Caki2 (cell line): ENCODE data around the gene ZNF584. TPM values are rescaled to one million over a fixed set of nuclear protein-coding genes. Genes with fewer than 3 reads are reported as not detected.
"Not testable (repeated sequence)": the region's sequence is repeated elsewhere in the genome, so short reads cannot be mapped to it uniquely, and the experiment has no call there.

Source experiments
- DNase-seq: peaks from one replicate; pipeline ENCODE4 v3.0.0-alpha.2; 2015; ENCODE audit warnings: low read depth
- in situ Hi-C: cut with HindIII; loops from 2 replicates; pipeline ENCODE4 v1.10.0; 2016; ENCODE audit warnings: low sequenced_read_pairs, low pct_unique_long_range_greater_than_20kb, mixed read lengths
- total RNA-seq: library from RNA; depleted of rRNA; stranded (reverse); fragments of >200 nt; shearing (Covaris generic); gene quantifications from 2 replicates; pipeline ENCODE4 v1.2.3, GENCODE V29; 2014; ENCODE audit warnings: low replicate concordance; rRNA removed

Gene ZNF584
- total RNA-seq, result 15.2 and 24.6 TPM in 2 replicates

DNA sequence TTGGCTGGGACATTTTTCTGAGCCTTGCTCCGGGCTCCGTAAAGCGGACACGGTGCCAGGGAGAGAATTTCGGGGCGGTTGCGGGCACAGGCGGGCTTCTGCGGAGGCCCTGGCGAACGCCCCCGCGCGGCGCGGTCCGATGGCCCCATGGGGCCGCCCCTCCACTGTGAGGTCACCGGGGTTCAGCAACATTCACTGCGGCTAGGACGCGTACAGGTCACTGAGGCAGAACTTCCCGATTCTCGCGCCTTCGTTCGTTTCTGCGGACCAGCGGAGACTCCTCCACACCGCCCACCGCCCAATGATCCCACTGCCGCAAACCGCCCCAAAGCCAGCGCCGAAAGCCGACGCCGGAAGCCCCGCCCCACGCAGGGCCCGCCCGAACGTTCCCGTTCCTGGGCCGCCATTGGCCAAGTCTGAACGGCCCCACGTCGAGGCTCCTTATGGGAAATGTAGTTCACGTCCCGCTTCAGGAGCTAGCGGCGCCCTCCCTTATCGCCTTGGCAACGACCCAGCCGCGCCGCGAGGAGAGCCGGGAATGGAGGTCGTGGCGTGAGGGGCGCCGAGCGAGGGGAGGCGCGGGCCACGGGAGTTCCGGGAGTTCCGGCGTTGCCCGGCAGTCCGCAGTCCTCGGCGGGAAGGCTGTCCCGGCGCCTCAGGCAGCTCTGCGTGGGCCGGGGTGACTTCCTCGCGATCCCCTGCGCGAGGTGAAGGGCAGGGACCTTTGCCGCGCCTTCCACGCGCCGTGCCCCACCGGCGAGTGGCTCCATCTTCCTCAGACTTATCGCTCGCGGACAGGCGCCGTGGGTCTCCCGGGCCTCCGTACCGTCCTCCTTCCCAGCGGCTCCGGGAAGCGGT lies at the start of gene ZNF584:
Gene ZNF584, plus strand, starts transcription at position 498 of the 858 bp plus-strand sequence. CDS start 499 bp downstream, outside the sequence.
- DNase-seq, result peak; percentile 89
- in situ Hi-C loops, result no loop called here

DNA sequence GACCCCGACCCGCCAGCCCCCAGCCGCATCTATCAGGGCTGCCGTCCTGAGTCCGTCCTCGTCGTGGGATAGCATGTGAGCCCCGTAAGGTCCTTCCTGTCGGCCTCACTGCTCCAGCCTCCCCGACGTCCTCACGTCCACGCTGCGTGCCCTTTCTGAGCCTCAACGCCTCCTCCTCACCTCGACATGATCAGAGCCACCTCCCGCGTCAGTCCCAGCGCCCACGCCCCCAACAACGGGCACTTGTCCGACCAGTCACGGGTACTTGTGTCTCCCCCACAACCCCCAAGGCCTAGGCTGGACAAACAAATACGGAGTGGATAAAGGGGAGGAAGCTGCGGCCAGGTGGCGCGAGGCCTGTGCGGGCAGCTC lies 46.6 kb upstream of the ZNF584 start:
- no peak for DNase-seq

DNA sequence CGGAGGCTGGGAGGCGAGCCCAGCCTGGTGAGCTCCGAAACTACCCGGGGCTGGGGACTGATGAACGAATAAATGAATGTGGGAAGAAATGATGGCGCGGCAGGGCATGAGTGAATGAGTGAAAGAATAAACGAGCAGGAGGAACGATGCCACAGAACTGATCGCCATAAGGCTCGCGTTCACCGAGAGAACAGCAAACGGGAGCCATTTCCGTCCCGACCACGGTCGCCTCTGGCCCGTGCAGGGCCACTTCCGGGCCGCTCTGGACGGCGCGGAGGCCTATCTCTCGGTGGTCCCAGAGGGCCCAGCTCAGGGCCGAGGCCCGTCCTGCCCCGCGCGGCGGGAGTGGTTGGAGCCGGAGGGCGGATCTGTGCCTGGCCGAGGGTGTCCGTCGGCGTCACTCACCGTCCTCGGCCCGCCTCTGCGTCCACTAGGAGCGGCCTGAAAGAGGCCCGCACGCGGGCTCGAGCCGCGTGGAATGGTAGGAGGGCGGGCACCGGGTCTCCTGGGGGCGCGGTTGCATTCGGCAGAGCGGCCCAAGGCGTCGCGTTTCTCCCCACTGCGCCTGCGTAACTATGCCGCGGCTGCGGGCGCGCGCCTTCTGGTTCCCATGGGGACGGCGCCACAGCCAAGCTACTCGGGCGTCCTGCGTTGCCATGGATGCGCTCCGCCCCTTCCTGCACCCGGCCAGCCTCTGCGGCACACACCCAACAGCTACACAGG lies 46.0 kb upstream of the ZNF584 start, which contains the start of gene ZNF497:
Gene ZNF497, minus strand, starts transcription at position 480 of the 723 bp plus-strand sequence. CDS start 5,116 bp downstream, outside the sequence.
- peak; percentile 99 for DNase-seq
- in situ Hi-C loops, result no loop called here

More for the DNA sequence above, 46.6 kb upstream of the ZNF584 start:
- in situ Hi-C loops, result no loop called here

DNA sequence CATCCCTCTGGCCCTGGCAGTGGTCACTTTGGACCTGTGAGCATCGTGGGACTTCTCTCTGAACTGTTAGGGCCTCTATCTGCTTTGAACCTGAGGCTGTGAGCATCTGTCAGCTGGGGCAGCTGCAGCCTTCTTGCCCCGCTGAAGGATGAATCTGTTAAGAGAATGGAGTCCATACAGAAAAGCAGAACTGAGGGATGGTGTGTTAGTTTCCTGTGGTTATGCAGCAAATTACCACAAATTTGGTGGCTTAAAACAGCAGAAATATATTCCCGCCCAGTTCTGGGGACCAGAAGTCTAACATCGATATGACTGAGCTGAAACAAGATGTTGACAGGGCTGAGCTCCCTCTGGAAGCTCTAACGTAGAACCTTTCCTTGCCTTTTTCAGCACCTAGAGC lies 44.3 kb upstream of the ZNF584 start:
- no peak for DNase-seq
- in situ Hi-C loops, result no loop called here

DNA sequence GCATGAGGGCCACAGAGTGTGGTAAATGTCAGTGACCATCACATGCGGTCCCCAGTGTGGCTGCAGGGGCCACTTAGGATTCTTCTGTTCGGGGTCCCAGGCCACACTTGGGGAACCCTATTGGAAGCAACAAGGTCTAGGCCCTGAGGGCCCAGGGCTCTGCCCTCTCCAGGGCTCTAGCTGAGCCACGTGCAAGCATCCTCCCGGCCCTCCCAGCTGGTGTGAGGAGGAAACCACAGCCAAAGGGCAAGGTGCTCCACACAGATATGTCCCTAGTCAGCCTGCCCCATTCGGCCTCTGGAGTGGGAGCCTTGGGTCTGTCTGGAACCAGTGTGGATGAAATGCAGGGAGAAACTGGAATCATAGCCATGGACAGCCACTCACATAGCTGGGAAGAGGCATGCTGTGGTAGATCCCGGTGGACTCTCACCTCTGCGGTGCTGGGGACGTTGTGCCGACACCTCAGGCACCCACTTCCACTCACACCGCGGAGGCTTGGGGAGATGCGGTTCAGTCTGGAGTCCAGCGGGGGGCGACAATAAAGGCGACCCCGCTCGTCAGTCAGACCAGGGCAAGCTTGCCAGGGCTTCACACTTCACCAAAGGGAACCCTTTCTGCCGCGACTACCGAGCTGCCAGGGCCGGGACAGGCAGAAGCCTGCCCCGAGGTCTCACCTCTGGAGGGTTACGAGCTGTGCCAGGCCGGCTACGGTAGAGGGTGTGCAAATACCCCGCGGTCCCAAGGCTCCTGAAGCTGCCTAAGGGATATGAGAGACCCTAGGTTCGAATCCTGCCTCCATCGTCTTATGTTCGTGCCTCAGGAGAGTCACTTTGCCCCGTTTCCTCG lies 41.6 kb upstream of the ZNF584 start:
- in situ Hi-C loops, result no loop called here

DNA sequence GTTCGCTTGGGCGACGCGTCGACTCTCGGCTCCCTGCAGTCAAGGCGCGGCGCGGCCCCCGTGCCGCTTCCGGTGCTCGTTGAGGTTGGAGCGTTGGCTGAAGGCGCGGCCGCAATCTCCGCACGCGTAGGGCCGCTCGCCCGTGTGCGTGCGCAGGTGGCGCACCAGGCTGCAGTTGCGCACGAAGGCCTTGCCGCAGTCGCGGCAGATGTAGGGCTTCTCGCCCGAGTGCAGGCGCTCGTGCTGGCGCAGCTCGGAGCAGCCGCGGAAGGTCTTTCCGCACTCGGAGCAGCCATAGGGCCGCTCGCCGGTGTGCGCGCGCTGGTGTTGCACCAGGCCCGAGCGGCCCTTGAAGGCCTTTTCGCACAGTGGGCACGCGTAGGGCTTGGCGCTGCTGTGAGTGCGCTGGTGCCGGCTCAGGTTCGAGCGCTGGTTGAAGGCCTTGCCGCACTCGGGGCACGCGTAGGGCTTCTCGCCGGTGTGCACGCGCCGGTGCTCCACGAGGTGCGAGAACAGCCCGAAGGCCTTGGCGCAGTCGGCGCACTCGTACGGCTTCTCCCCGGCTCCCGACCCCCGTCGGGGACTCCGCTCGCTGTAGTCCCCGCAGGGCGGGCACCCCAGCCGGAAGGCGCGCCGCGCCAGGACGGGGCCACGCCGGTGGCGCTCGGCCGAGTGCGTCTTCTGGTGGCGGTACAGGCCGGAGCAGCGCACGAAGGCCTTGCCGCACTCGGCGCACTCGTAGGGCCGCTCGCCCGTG lies 40.6 kb upstream of the ZNF584 start:
- in situ Hi-C loops, result no loop called here
- no peak for DNase-seq

More for the DNA sequence above, 41.6 kb upstream of the ZNF584 start:
- no peak for DNase-seq

DNA sequence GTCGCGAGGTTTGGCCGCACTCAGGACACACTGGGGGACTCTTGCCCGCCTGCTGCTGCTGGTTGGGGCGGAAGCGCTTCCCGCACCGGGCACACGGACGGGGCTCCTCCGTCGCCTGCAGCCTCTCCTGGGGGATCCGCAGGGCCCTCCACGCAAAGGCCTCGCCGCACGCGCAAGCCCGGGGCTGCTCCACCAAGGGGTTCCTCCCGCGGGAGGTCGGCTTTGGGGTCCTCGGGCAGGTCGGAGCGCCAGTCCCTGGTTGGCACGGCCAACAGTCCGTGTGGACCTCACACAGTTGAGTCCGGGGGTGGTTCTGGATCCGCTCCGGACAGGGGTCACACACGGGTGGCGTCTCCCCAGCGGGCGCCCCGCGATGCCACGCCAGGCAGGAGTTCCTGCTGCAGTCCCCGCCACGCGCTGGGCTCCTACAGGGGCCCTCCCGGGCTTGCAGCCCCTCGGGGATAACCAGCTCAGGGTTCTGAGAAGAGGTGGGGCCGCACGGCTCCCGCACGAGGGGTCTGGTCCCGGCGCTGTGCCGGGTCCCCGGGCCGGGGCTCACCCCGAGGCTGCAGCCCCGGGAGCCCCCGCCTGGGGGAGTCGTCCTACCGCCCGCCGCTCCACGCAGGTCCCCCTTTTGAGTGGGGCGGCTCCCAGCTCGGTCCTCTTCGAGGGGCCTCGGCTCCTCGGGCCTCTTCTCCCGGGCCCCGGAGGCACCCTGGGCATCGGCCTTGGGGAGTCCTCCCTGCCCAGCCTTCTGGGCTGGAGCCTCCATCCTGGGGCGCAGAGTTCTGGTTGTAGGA lies 39.7 kb upstream of the ZNF584 start:
- in situ Hi-C loops, result no loop called here
- DNase-seq, result no peak

DNA sequence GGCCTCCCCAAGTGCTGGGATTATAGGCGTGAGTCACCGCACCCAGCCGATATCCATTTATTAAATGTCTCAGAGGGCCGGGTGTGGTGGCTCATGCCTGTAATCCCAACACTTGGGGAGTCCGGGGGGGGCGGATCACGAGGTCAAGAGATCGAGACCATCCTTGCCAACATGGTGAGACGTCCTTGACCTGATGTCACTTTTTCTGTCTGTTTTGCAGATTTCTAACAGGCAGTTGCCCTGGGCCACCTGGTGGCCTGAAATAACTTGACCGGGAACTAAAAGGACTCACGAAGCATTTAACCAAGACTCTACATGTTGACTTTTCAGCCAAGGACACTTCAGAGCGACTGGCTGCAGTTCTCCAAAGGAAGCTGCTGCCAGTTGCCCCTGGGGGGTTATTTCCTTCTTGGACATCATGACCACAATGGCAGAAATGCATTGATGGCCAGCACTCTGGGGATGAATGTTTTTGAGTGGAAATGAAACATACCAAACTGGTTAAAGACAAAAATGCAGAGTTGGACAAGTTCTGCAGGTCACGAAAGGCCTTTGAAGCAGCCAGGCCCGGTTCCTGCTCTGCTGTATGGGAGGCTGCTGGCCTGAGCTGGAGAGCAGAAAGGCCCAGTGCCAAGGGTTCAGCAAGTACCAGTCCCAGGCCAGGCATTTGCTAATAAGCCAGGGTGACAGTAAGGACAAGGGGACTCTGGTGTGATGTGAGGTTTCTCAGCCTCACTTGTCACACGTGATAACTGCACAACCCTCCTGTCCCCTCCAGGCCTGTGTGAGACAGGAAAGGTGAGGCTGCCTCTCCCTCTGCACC lies 35.9 kb upstream of the ZNF584 start:
- in situ Hi-C loops, result no loop called here
- no peak for DNase-seq

DNA sequence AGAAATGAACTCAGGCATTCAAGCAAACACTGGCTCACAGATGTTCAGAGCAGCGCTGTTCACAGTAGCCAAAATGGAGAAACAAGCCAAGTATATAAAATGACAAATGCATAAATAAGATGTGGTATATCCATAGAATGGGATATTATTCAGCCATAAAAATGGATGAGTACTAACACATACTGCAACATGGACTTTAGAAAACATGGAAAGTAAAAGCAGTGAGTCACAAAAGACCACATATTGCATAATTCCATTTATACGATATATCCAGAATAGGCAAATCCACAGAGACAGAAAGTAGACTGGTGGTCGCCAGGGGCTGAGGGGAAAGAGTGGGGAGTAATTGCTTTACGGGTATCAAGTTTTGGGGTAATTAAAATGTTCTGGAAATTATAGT lies 34.2 kb upstream of the ZNF584 start:
- in situ Hi-C loops, result no loop called here
- no peak for DNase-seq

DNA sequence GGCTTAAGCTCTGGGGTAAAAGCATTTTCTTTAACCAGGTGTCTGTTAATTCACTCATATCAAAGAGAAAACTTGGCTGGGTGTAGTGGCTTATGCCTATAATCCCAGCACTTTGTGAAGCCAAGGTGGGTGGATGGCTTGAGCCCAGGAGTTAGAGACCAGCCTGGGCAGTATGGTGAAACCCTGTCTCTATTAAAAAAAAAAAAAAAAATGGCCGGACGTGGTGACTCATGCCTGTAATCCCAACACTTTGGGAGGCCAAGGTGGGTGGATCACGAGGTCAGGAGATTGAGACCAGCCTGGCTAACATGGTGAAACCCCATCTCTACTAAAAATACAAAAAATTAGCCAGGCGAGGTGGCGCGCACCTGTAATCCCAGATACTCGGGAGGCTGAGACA lies 31.7 kb upstream of the ZNF584 start:
- DNase-seq, in situ Hi-C loops: not testable (repeated sequence)

DNA sequence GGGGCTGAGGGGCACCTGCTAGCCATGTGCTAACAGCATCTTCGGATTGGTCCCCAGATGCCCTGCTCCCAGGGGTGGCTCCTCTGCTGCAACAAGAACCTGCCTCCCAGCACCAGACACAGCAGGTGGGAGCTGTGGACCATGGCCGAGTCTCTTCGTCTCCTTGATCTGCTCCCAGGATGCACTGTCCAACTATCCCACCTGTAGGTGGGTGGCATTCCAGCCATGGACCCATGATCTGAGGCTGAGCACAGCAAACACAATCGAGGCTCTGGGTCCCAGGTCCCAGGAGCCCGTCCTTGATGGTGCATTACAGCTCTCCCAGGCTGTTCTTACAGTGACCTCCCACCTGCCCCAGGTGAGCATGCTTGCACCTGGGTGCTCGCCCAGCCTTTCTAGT lies 29.2 kb upstream of the ZNF584 start:
- in situ Hi-C loops, result no loop called here
- no peak for DNase-seq

DNA sequence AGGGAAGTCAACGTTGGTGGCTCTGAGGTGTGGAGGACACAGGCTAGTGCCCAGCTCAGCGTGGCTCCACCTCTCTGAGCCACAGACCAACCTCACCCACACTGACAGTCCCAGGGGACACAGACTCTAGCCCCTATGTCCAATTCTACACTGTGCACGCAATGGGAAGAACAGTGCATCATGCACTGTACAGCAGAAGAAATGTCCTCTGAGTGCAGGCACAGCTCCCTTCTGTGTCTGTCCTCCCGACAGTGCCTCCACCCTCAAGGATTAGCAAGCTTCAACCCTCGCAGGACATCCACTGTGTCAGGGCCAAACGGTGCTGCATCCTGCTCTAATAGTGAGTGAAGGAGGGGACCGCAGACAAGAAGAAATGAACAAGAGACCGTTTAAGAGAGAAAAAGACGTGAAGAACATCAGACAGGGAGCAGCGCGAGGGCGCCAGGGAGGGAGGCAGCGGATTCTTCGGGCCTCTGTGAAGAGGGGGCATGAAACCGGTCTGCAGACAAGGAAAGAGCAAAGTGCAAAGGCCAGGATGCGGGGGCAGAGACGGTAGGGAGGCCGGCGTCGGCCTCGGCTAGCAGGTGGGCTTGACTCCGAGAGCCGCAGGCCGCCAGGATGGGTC lies 28.3 kb upstream of the ZNF584 start:
- in situ Hi-C loops, result no loop called here
- DNase-seq, result no peak

DNA sequence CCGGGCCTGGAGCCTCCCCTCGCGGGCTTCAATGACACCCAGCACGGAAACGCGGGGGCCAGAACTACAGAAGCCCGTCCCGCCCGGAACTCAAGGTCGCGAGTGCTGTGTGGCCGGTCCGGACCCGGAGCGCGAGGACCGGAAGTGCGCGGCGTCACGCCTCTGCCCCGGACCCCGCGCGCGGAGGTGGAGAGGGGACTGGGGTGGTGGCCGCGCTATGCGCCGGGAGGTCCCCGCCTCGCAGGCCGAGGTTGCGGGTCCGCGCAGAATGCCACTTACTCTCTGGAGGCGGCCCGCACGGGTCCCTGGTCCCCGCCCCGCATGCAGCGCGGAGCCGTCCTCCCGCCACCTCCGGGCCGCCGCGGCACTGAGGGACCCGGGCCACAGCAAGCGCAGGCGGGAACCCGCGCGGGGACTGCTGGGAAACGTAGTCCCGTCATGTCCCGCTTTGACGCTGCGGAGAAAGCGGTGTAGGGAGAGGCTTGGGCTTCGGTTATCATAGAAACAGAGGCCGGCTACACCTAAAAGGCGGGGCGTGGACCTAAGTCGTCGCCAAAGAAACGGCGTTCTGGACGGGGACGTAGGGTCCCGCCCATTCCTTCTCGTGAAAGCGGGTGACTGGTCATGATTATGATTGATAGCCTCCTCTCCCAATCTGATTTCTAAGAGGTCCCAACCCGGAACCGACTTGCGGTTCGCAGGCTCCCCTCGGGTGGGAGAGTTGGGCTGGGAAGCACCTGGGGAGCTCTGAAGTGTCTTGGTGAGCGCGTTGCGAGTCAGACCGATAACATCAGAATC lies 27.6 kb upstream of the ZNF584 start, which contains the start of gene ZNF837:
Gene ZNF837, minus strand, starts transcription at position 369 of the 798 bp plus-strand sequence. CDS start 11,698 bp downstream, outside the sequence.
- in situ Hi-C loops, result no loop called here
- DNase-seq, result peak; percentile 100

DNA sequence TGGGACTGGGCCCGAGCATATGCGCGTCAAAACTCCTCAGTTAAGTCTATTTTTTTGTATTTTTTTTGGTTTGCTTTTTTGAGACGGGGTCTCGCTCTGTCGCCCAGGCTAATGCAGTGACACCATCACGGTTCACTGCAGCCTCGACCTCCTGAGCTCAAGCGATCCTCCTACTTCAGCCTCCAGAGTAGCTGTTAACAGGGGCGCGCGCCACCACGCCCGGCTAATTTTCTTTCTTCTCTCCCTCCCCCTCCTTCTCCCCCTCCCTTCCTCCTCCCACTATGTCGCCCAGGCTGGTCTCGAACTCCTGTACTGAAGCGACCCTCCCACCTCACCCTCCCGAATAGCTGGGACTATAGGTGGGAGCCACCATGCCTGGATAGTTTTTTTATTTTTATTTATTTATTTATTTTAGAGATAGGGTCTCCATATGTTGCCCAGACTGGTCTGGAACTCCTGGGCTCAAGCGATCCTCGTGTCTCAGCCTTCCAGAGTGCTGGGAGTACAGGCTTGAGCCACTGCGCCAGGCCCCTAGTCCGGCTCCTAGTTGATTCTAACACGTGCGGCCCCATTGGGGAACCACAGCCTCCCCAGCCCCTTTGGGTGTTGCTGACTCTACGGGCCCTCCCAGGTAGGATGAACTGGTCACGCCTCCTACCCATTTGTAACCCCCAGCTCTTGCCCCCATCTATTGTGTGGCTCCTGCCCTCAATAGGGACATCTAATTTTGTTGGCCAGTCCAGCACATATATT lies 26.8 kb upstream of the ZNF584 start:
- in situ Hi-C loops, result no loop called here

More for the DNA sequence above, 26.8 kb upstream of the ZNF584 start:
- DNase-seq, result no peak
